ENCODE measurements around the gene KCNMA1. TPM values are rescaled to one million over a fixed set of nuclear protein-coding genes. Genes with fewer than 3 reads are reported as not detected.

Gene KCNMA1
- total and polyA plus RNA-seq, 7 experiments from 2014 or later, result 0.42 TPM; not detected in 6

GRCh38 chr10:77201135-77202106, 436.2 kb downstream of the KCNMA1 start:
- Mint-ChIP-seq H3K9me3 (peaks cover 0 to 7% (median 1%) of the 10 kb centered on the region in 11 donors), H3K36me3 (no peaks in the 10 kb centered on the region), H3K4me3 (no peak overlapping the region), H3K27me3 (peaks cover 11 to 36% (median 33%) of the 10 kb centered on the region in 5 donors), H3K27ac (no peak overlapping the region), H3K4me1 (no peaks in the 10 kb centered on the region)
- Histone ChIP-seq H3K27ac (ENCODE audit: low read depth, low read length) (no peak overlapping the region), H3K27me3 (ENCODE audit: control insufficient read depth in 2 of 2, insufficient read depth in 2 of 2, low read length in 2 of 2) (no peaks in the 10 kb centered on the region), H3K4me1 (ENCODE audit: control insufficient read depth in 2 of 2, insufficient read depth in 2 of 2, low read length in 2 of 2) (no peaks in the 10 kb centered on the region), H3K9me3 (ENCODE audit: control insufficient read depth in 2 of 3, low read length in 3 of 3) (no peaks in the 10 kb centered on the region), H3K4me3 (ENCODE audit: low read length) (no peak overlapping the region), H3K36me3 (ENCODE audit: control insufficient read depth in 2 of 3, insufficient read depth in 3 of 3, low read length in 3 of 3) (no peaks in the 10 kb centered on the region)
- ChIA-PET CTCF (no interaction called here), POLR2A (no interaction called here)
- intact Hi-C loops (cut with micrococcal nuclease), result no loop called here
- ATAC-seq (no peak), DNase-seq (no peak)

GRCh38 chr10:77197544-77197943, 440.1 kb downstream of the KCNMA1 start:
- no peaks in the 10 kb centered on the region for H3K36me3 ChIP-seq (ENCODE audit: control insufficient read depth in 2 of 3, insufficient read depth in 3 of 3, low read length in 3 of 3)
- CTCF ChIA-PET, result no interaction called here
- no peaks in the 10 kb centered on the region for H3K27me3 ChIP-seq (ENCODE audit: control insufficient read depth in 2 of 2, insufficient read depth in 2 of 2, low read length in 2 of 2)
- no peak overlapping the region for H3K27ac Mint-ChIP-seq
- no peaks in the 10 kb centered on the region for H3K4me1 ChIP-seq (ENCODE audit: control insufficient read depth in 2 of 2, insufficient read depth in 2 of 2, low read length in 2 of 2)
- intact Hi-C loops (cut with micrococcal nuclease), result no loop called here
- DNase-seq (no peak), ATAC-seq (no peak)
- POLR2A ChIA-PET, result no interaction called here
- H3K9me3 ChIP-seq (ENCODE audit: control insufficient read depth in 2 of 3, low read length in 3 of 3), result no peaks in the 10 kb centered on the region
- no peak overlapping the region for H3K4me3 Mint-ChIP-seq
- H3K4me1 Mint-ChIP-seq, result no peaks in the 10 kb centered on the region
- H3K36me3 Mint-ChIP-seq, result no peaks in the 10 kb centered on the region
- no peak overlapping the region for H3K4me3 ChIP-seq (ENCODE audit: low read length)
- peaks cover 2 to 38% (median 18%) of the 10 kb centered on the region in 5 donors for H3K27me3 Mint-ChIP-seq
- peaks cover 0 to 6% (median 0%) of the 10 kb centered on the region in 11 donors for H3K9me3 Mint-ChIP-seq
- no peak overlapping the region for H3K27ac ChIP-seq (ENCODE audit: low read depth, low read length)

GRCh38 chr10:77196614-77197013, 441.0 kb downstream of the KCNMA1 start:
- Histone ChIP-seq H3K27me3 (ENCODE audit: control insufficient read depth in 2 of 2, insufficient read depth in 2 of 2, low read length in 2 of 2) (no peaks in the 10 kb centered on the region), H3K27ac (ENCODE audit: low read depth, low read length) (no peak overlapping the region), H3K36me3 (ENCODE audit: control insufficient read depth in 2 of 3, insufficient read depth in 3 of 3, low read length in 3 of 3) (no peaks in the 10 kb centered on the region), H3K9me3 (ENCODE audit: control insufficient read depth in 2 of 3, low read length in 3 of 3) (no peaks in the 10 kb centered on the region), H3K4me1 (ENCODE audit: control insufficient read depth in 2 of 2, insufficient read depth in 2 of 2, low read length in 2 of 2) (no peaks in the 10 kb centered on the region), H3K4me3 (ENCODE audit: low read length) (no peak overlapping the region)
- Mint-ChIP-seq H3K4me1 (no peaks in the 10 kb centered on the region), H3K27me3 (peaks cover 2 to 38% (median 18%) of the 10 kb centered on the region in 5 donors), H3K9me3 (peaks cover 0 to 6% (median 0%) of the 10 kb centered on the region in 11 donors), H3K4me3 (no peak overlapping the region), H3K36me3 (no peaks in the 10 kb centered on the region), H3K27ac (no peak overlapping the region)
- no peak for DNase-seq
- no peak for ATAC-seq
- POLR2A ChIA-PET, result no interaction called here
- intact Hi-C loops (cut with micrococcal nuclease), result no loop called here
- CTCF ChIA-PET, result no interaction called here

GRCh38 chr10:77195101-77195500, 442.5 kb downstream of the KCNMA1 start:
- Mint-ChIP-seq H3K27me3 (peaks cover 0 to 32% (median 8%) of the 10 kb centered on the region in 5 donors), H3K9me3 (peaks cover 0 to 6% (median 0%) of the 10 kb centered on the region in 11 donors), H3K4me3 (no peak overlapping the region), H3K36me3 (no peaks in the 10 kb centered on the region), H3K4me1 (no peaks in the 10 kb centered on the region), H3K27ac (no peak overlapping the region)
- no peaks in the 10 kb centered on the region for H3K4me1 ChIP-seq (ENCODE audit: control insufficient read depth in 2 of 2, insufficient read depth in 2 of 2, low read length in 2 of 2)
- no peak for ATAC-seq
- intact Hi-C loops (cut with micrococcal nuclease), result no loop called here
- H3K36me3 ChIP-seq (ENCODE audit: control insufficient read depth in 2 of 3, insufficient read depth in 3 of 3, low read length in 3 of 3), result no peaks in the 10 kb centered on the region
- POLR2A ChIA-PET, result no interaction called here
- CTCF ChIA-PET, result no interaction called here
- DNase-seq, result no peak
- H3K27ac ChIP-seq (ENCODE audit: low read depth, low read length), result no peak overlapping the region
- no peak overlapping the region for H3K4me3 ChIP-seq (ENCODE audit: low read length)
- H3K9me3 ChIP-seq (ENCODE audit: control insufficient read depth in 2 of 3, low read length in 3 of 3), result no peaks in the 10 kb centered on the region
- H3K27me3 ChIP-seq (ENCODE audit: control insufficient read depth in 2 of 2, insufficient read depth in 2 of 2, low read length in 2 of 2), result no peaks in the 10 kb centered on the region

GRCh38 chr10:77193001-77193400, 444.6 kb downstream of the KCNMA1 start:
- no peak overlapping the region for H3K4me3 ChIP-seq (ENCODE audit: low read length)
- H3K27me3 ChIP-seq (ENCODE audit: control insufficient read depth in 2 of 2, insufficient read depth in 2 of 2, low read length in 2 of 2), result no peaks in the 10 kb centered on the region
- Mint-ChIP-seq H3K27ac (no peak overlapping the region), H3K36me3 (no peaks in the 10 kb centered on the region), H3K27me3 (peaks cover 0 to 33% (median 9%) of the 10 kb centered on the region in 5 donors), H3K9me3 (peaks cover 0 to 6% (median 0%) of the 10 kb centered on the region in 11 donors), H3K4me3 (no peak overlapping the region), H3K4me1 (no peaks in the 10 kb centered on the region)
- ChIA-PET CTCF (no interaction called here), POLR2A (no interaction called here)
- H3K36me3 ChIP-seq (ENCODE audit: control insufficient read depth in 2 of 3, insufficient read depth in 3 of 3, low read length in 3 of 3), result no peaks in the 10 kb centered on the region
- H3K4me1 ChIP-seq (ENCODE audit: control insufficient read depth in 2 of 2, insufficient read depth in 2 of 2, low read length in 2 of 2), result no peaks in the 10 kb centered on the region
- intact Hi-C loops (cut with micrococcal nuclease), result no loop called here
- no peaks in the 10 kb centered on the region for H3K9me3 ChIP-seq (ENCODE audit: control insufficient read depth in 2 of 3, low read length in 3 of 3)
- no peak for DNase-seq
- no peak overlapping the region for H3K27ac ChIP-seq (ENCODE audit: low read depth, low read length)
- ATAC-seq, result no peak

- H3K27ac Mint-ChIP-seq, result no peak overlapping the region
- Histone ChIP-seq H3K4me1 (ENCODE audit: control insufficient read depth in 2 of 2, insufficient read depth in 2 of 2, low read length in 2 of 2) (no peaks in the 10 kb centered on the region), H3K36me3 (ENCODE audit: control insufficient read depth in 2 of 3, insufficient read depth in 3 of 3, low read length in 3 of 3) (no peaks in the 10 kb centered on the region), H3K9me3 (ENCODE audit: control insufficient read depth in 2 of 3, low read length in 3 of 3) (no peaks in the 10 kb centered on the region), H3K4me3 (ENCODE audit: low read length) (no peak overlapping the region), H3K27me3 (ENCODE audit: control insufficient read depth in 2 of 2, insufficient read depth in 2 of 2, low read length in 2 of 2) (no peaks in the 10 kb centered on the region), H3K27ac (ENCODE audit: low read depth, low read length) (no peak overlapping the region)
- peaks cover 0 to 29% (median 5%) of the 10 kb centered on the region in 5 donors for H3K27me3 Mint-ChIP-seq
- no peaks in the 10 kb centered on the region for H3K36me3 Mint-ChIP-seq
- no peak overlapping the region for H3K4me3 Mint-ChIP-seq
- ATAC-seq (no peak), DNase-seq (no peak)
- ChIA-PET CTCF (no interaction called here), POLR2A (no interaction called here)
- no peaks in the 10 kb centered on the region for H3K4me1 Mint-ChIP-seq
- H3K9me3 Mint-ChIP-seq, result peaks cover 0 to 6% (median 0%) of the 10 kb centered on the region in 11 donors
- intact Hi-C loops (cut with micrococcal nuclease), result no loop called here
Observed at GRCh38 chr10:77192402-77192801, 445.2 kb downstream of the KCNMA1 start.

Measured in naive thymus-derived CD4-positive, alpha-beta T cell (primary cell).